Tibial nerve (tissue), 4 donors: ENCODE measurements around the gene LAMC2.

Experiments used
- EP300 ChIP-seq, 2 donors: sonication (generic); formaldehyde crosslinking; IDR thresholded peaks; one replicate each; pipeline ENCODE4 v1.6.1; 2017; ENCODE audit warnings: antibody characterized with exemption in 2 of 2, mild to moderate bottlenecking in 1 of 2
- POLR2A ChIP-seq, 2 donors: fragments of 450-650 bp; IDR thresholded peaks; one replicate each; pipeline ENCODE4 v1.6.1; 2017; ENCODE audit warnings: antibody characterized with exemption in 2 of 2, mild to moderate bottlenecking in 2 of 2, moderate library complexity in 2 of 2
- TF ChIP-seq, protein P1 (sequence below), 5 experiments: fragments of 200-600 bp in 3 of 5; fragments of 450-650 bp in 2 of 5; sonication (generic) in 3 of 5; IDR thresholded peaks; one replicate each; pipeline ENCODE4 v1.5.1; 2016 to 2019; ENCODE audit warnings: antibody characterized with exemption in 5 of 5, mild to moderate bottlenecking in 3 of 5, moderate library complexity in 2 of 5

DNA sequence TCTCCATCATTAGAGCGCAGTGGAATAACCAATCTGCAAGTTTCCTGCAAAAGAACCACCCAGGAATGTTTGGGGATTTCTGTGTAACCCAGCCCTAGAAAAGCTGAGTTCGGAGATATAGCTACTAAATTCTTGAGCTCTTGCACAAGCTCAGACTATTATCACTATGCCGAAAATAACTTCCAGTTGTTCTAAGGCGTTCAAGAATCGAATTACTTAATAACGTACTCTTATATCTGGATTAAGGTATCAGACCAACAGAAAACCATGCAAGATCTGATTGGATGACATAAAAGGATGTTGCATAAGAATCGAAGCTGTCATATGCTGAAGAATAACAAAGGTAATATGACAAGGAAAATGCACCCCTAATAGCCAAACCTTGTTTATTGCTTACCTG, 7.5 kb upstream of the LAMC2 start:
- TF ChIP-seq, protein P1, sequence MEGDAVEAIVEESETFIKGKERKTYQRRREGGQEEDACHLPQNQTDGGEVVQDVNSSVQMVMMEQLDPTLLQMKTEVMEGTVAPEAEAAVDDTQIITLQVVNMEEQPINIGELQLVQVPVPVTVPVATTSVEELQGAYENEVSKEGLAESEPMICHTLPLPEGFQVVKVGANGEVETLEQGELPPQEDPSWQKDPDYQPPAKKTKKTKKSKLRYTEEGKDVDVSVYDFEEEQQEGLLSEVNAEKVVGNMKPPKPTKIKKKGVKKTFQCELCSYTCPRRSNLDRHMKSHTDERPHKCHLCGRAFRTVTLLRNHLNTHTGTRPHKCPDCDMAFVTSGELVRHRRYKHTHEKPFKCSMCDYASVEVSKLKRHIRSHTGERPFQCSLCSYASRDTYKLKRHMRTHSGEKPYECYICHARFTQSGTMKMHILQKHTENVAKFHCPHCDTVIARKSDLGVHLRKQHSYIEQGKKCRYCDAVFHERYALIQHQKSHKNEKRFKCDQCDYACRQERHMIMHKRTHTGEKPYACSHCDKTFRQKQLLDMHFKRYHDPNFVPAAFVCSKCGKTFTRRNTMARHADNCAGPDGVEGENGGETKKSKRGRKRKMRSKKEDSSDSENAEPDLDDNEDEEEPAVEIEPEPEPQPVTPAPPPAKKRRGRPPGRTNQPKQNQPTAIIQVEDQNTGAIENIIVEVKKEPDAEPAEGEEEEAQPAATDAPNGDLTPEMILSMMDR (IDR thresholded peaks at IDR 0.05) = no peak
- TF ChIP-seq EP300 (IDR thresholded peaks at IDR 0.05) = no peak
- no peak for TF ChIP-seq POLR2A (IDR thresholded peaks at IDR 0.05)
